ENCODE results near the gene WEE1. TPM values are rescaled to one million over a fixed set of nuclear protein-coding genes. Genes with fewer than 3 reads are reported as not detected.

WEE1 gene
- total and polyA plus RNA-seq, 7 donors: 8.4 to 38.8 (median 32.4) TPM

DNA sequence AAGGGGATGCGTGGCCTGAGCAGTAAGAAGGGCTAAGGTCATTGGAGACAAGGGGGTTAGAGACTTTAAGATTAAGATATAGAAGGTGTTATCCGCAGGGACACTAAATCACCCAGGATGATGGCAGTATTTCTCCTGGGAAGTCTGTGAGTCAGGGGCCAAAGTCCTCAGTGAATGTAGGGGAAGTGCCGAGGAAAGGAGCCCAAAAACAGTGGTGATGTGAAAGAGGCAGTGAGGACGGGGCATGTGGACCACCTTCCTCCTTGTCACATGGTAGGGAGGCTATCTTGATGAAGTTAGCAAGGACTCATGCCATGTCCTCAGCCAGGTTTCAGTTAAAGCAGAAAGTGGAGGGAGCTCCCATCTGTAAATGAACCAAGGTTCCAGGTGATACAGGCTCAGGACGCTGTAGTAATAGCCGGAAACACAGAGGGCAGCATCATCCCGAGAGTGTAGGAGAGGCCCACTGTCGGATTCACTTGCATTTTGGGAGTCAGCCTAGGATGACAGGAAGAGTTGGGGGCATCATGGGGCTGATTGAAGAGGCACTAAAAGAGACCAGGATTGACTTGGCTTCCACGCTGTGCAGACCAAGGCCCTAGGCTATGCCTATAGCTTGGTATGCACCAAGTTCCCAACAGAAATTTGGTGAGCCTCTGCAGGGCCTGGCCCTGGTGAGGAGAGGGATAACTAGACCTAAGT is 33.5 kb downstream of the WEE1 start:
- whole genome bisulfite sequencing, 2 donors: 52 to 78% methylated on average over 9 of the region's 9 CpGs
- Histone ChIP-seq H3K27ac (no peak overlapping the region), H3K36me3 (no peaks in the 10 kb centered on the region), H3K4me3 (no peak overlapping the region), H3K4me1 (peaks cover 0 to 3% (median 0%) of the 10 kb centered on the region in 4 donors), H3K27me3 (no peaks in the 10 kb centered on the region), H3K9me3 (no peaks in the 10 kb centered on the region)
- TF ChIP-seq EP300 (IDR thresholded peaks at IDR 0.05) (no peak), POLR2A (IDR thresholded peaks at IDR 0.05) (no peak), POLR2AphosphoS5 (IDR thresholded peaks at IDR 0.05) (no peak)
- TF ChIP-seq, protein P1, sequence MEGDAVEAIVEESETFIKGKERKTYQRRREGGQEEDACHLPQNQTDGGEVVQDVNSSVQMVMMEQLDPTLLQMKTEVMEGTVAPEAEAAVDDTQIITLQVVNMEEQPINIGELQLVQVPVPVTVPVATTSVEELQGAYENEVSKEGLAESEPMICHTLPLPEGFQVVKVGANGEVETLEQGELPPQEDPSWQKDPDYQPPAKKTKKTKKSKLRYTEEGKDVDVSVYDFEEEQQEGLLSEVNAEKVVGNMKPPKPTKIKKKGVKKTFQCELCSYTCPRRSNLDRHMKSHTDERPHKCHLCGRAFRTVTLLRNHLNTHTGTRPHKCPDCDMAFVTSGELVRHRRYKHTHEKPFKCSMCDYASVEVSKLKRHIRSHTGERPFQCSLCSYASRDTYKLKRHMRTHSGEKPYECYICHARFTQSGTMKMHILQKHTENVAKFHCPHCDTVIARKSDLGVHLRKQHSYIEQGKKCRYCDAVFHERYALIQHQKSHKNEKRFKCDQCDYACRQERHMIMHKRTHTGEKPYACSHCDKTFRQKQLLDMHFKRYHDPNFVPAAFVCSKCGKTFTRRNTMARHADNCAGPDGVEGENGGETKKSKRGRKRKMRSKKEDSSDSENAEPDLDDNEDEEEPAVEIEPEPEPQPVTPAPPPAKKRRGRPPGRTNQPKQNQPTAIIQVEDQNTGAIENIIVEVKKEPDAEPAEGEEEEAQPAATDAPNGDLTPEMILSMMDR (IDR thresholded peaks at IDR 0.05): no peak
- no peak for DNase-seq
- intact Hi-C loops (cut with DNase I): no loop called here

DNA sequence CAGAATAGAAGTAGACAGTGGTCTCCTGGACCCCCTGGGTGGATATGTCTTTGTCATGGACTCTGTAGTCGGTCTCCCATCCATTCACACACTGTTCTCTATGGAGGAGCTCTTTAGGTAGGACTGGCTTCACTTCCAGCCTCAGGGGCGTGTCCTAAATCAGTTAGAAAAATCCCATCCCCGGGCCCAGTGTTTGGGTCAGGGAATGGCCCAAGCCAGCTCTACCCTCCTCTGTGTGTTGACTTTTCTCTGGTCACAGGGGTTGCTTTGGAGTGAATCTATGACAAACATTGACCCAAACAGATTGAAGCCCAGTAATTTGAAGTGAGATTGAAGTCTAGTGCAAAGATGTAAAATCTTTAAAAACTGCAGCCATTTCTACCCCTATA is 34.0 kb downstream of the WEE1 start:
- WGBS, 2 donors: 81 to 82% methylated on average over 3 of the region's 3 CpGs

DNA sequence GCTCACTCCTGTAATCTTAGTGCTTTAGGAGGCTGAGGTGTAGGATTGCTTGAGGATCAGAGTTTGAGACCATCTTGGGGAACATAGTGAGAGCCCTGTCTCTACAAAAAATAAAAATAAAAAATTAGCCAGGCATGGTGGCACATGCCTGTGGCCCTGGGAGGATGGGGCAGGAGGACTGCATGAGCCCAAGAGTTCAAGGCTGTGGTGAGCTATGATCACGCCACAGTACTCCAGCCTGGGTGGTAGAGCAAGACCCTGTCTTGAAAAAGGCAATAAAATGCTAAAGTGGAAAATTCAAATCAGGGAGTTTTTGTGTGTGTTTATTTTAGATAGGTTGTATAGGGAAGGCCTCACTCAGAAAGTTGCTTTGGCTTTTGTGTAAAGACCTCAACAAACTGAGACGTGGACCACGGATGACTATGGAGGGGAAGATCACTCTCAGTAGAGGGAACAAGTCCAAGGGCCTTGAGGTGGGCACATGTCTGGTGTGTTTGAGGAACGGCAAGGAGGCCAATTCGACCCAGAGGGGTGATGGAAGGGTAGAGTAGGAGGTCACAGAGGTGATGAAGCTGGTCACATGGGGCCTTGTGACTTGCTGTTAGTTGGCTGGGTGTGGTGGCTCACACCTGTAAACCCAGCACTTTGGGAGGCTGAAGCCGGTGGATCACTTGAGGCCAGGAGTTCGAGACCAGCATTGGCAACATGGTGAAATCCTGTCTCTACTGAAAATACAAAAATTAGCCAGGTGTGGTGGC is 35.7 kb downstream of the WEE1 start:
- Histone ChIP-seq H3K4me3 (no peak overlapping the region), H3K9me3 (no peaks in the 10 kb centered on the region), H3K27ac (no peak overlapping the region), H3K36me3 (no peaks in the 10 kb centered on the region), H3K27me3 (no peaks in the 10 kb centered on the region), H3K4me1 (peaks cover 0 to 18% (median 14%) of the 10 kb centered on the region in 4 donors)
- 90 to 95% methylated on average over 7 of the region's 7 CpGs for WGBS, 2 donors
- intact Hi-C loops (cut with DNase I): no loop called here
- TF ChIP-seq EP300 (IDR thresholded peaks at IDR 0.05) (no peak), POLR2A (IDR thresholded peaks at IDR 0.05) (no peak), POLR2AphosphoS5 (IDR thresholded peaks at IDR 0.05) (no peak)
- TF ChIP-seq, protein P1 (IDR thresholded peaks at IDR 0.05): no peak
- no peak for DNase-seq

More for the DNA sequence above, 34.0 kb downstream of the WEE1 start:
- DNase-seq: no peak
- intact Hi-C loops (cut with DNase I): no loop called here
- no peak overlapping the region for H3K27ac ChIP-seq
- no peak overlapping the region for H3K4me3 ChIP-seq
- no peaks in the 10 kb centered on the region for H3K9me3 ChIP-seq
- H3K36me3 ChIP-seq: no peaks in the 10 kb centered on the region
- TF ChIP-seq POLR2A (IDR thresholded peaks at IDR 0.05) (no peak), EP300 (IDR thresholded peaks at IDR 0.05) (no peak), POLR2AphosphoS5 (IDR thresholded peaks at IDR 0.05) (no peak)
- TF ChIP-seq, protein P1 (IDR thresholded peaks at IDR 0.05): no peak
- H3K4me1 ChIP-seq: peaks cover 0 to 5% (median 4%) of the 10 kb centered on the region in 4 donors
- no peaks in the 10 kb centered on the region for H3K27me3 ChIP-seq

- Histone ChIP-seq H3K9me3 (no peaks in the 10 kb centered on the region), H3K4me1 (peaks cover 0 to 25% (median 17%) of the 10 kb centered on the region in 4 donors), H3K27me3 (no peaks in the 10 kb centered on the region), H3K27ac (no peak overlapping the region), H3K36me3 (no peaks in the 10 kb centered on the region), H3K4me3 (no peak overlapping the region)
- intact Hi-C loops (cut with DNase I): loop anchor here (5.0 to 10.0 kb wide), 3 partner anchors 83 to 697 kb away; partner anchors contain the start of gene ADM
- TF ChIP-seq POLR2AphosphoS5 (IDR thresholded peaks at IDR 0.05) (no peak), POLR2A (IDR thresholded peaks at IDR 0.05) (no peak), EP300 (IDR thresholded peaks at IDR 0.05) (no peak)
- TF ChIP-seq, protein P1 (IDR thresholded peaks at IDR 0.05): no peak
- WGBS, 2 donors: 96% methylated on average over 3 of the region's 3 CpGs
- DNase-seq: no peak
Observed at GRCh38 chr11:9609841-9610240, 36.4 kb downstream of the WEE1 start.

Data from sigmoid colon (tissue), 7 donors.